Activated CD4-positive, alpha-beta T cell treated with anti-CD3 and anti-CD28 coated beads, Interleukin-2, amount 50 U/mL, for 1 hour (primary cell): Measurements from ENCODE around the gene ALX1.

Experiments used
- DNase-seq: peaks from one replicate; pipeline ENCODE4 v3.0.0-alpha.2; 2020

ALX1 gene

GRCh38 chr12:85280165-85280983 is at the start of gene ALX1:
ALX1 (plus strand) TSS chr12:85280220; CDS start chr12:85280262, 42 bp downstream.
- DNase-seq: no peak

- DNase-seq: no peak
Measured at GRCh38 chr12:85237327-85237726, 42.7 kb upstream of the ALX1 start.

GRCh38 chr12:85244561-85244960 is 35.5 kb upstream of the ALX1 start:
- no peak for DNase-seq

GRCh38 chr12:85253853-85254252 is 26.2 kb upstream of the ALX1 start:
- no peak for DNase-seq

GRCh38 chr12:85257671-85258070 is 22.3 kb upstream of the ALX1 start:
- DNase-seq: no peak

- DNase-seq: no peak
Measured at GRCh38 chr12:85260447-85260846, 19.6 kb upstream of the ALX1 start.

GRCh38 chr12:85260896-85261295 is 19.1 kb upstream of the ALX1 start:
- no peak for DNase-seq

GRCh38 chr12:85266356-85266755 is 13.7 kb upstream of the ALX1 start:
- no peak for DNase-seq

- DNase-seq: no peak
Measured at GRCh38 chr12:85273381-85274314, 6.4 kb upstream of the ALX1 start.

GRCh38 chr12:85274315-85274651 is 5.7 kb upstream of the ALX1 start:
- no peak for DNase-seq

GRCh38 chr12:85275374-85275773 is 4.6 kb upstream of the ALX1 start:
- DNase-seq: no peak

- DNase-seq: no peak
Measured at GRCh38 chr12:85277191-85277590, 2.8 kb upstream of the ALX1 start.

- DNase-seq: no peak
Measured at GRCh38 chr12:85277900-85278597, 2.0 kb upstream of the ALX1 start.

- DNase-seq: no peak
Measured at GRCh38 chr12:85278598-85279448, 1.2 kb upstream of the ALX1 start.

GRCh38 chr12:85279449-85280164 is 413 bp upstream of the ALX1 start:
- no peak for DNase-seq

GRCh38 chr12:85280984-85281630 is 1.1 kb downstream of the ALX1 start:
- DNase-seq: no peak

GRCh38 chr12:85281636-85282312 is 1.8 kb downstream of the ALX1 start:
- DNase-seq: no peak

- DNase-seq: no peak
Measured at GRCh38 chr12:85283560-85283959, 3.5 kb downstream of the ALX1 start.

- no peak for DNase-seq
Measured at GRCh38 chr12:85296362-85296761, 16.3 kb downstream of the ALX1 start.

GRCh38 chr12:85299053-85299452 is 19.0 kb downstream of the ALX1 start:
- DNase-seq: no peak

GRCh38 chr12:85301051-85301450 is 21.0 kb downstream of the ALX1 start:
- DNase-seq: no peak
